SK-N-SH (cell line): Measurements from ENCODE around the gene SLC2A11. TPM values are rescaled to one million over a fixed set of nuclear protein-coding genes. Genes with fewer than 3 reads are reported as not detected.

Source experiments
- CTCF ChIA-PET: fragments of 300-600, 350-600 bp; formaldehyde crosslinking; extraction: SDS; loops from one replicate; lab custom pipeline; 2021; lab: Yijun Ruan, JAX
- POLR2A ChIA-PET: fragments of 350-600 bp; sonication (Branson Sonifier 250); formaldehyde crosslinking; extraction: SDS; loops from one replicate; lab custom pipeline; 2020; ENCODE audit warnings: antibody characterized with exemption, inconsistent platforms; lab: Yijun Ruan, JAX
- DNase-seq: peaks from one replicate; pipeline ENCODE4 v3.0.0; 2012
- H2AFZ ChIP-seq: fragments of 200-600 bp; sonication (generic); 2 replicates; pipeline ENCODE4 v1.8.1; 2016; ENCODE audit warnings: antibody characterized with exemption, mild to moderate bottlenecking, low read depth
- H3F3A ChIP-seq: fragments of 200-600 bp; sonication (generic); replicated peaks from 2 replicates; pipeline ENCODE3; 2016; ENCODE audit warnings: antibody characterized with exemption, mild to moderate bottlenecking; ENCODE audit not compliant: insufficient read depth
- H3K27ac ChIP-seq, 2 experiments: fragments of 200-500 bp in 1 of 2; fragments of 200-600 bp in 1 of 2; sonication (Bioruptor generic) in 1 of 2; sonication (generic), shearing (Covaris generic) in 1 of 2; 2 replicates each; pipeline versions ENCODE4 v1.5.1 to v1.6.1; 2014 to 2016; ENCODE audit warnings: low read depth in 2 of 2, inconsistent platforms in 1 of 2, low read length in 1 of 2, mild to moderate bottlenecking in 1 of 2, mixed read lengths in 1 of 2
- H3K27me3 ChIP-seq: fragments of 200-600 bp; sonication (generic), shearing (Covaris generic); 2 replicates; pipeline ENCODE4 v1.6.1; 2016; ENCODE audit warnings: mixed run types; ENCODE audit not compliant: insufficient read depth
- H3K36me3 ChIP-seq, 2 experiments: fragments of 200-500 bp in 1 of 2; fragments of 200-600 bp in 1 of 2; sonication (Bioruptor generic) in 1 of 2; sonication (generic) in 1 of 2; replicated peaks in 1 of 2; 2 replicates each; pipeline versions ENCODE3 to v1.5.1; 2014 to 2016; ENCODE audit warnings: low read length in 1 of 2, mild to moderate bottlenecking in 1 of 2; ENCODE audit not compliant: insufficient read depth in 2 of 2, control insufficient read depth in 1 of 2
- H3K4me1 ChIP-seq, 2 experiments: fragments of 200-500 bp in 1 of 2; fragments of 200-600 bp in 1 of 2; sonication (Bioruptor generic) in 1 of 2; sonication (generic), shearing (Covaris generic) in 1 of 2; 2 replicates each; pipeline versions ENCODE4 v1.5.1 to v1.6.1; 2014 to 2016; ENCODE audit warnings: low read depth in 1 of 2, low read length in 1 of 2, mixed run types in 1 of 2; ENCODE audit not compliant: insufficient read depth in 2 of 2, control insufficient read depth in 1 of 2
- H3K4me2 ChIP-seq: fragments of 200-600 bp; sonication (generic), shearing (Covaris generic); 2 replicates; pipeline ENCODE4 v1.6.1; 2017; ENCODE audit warnings: mixed run types
- H3K4me3 ChIP-seq, 2 experiments: fragments of 200-500 bp in 1 of 2; fragments of 200-600 bp in 1 of 2; sonication (Bioruptor generic) in 1 of 2; sonication (generic), shearing (Covaris generic) in 1 of 2; 2 replicates each; pipeline versions ENCODE4 v1.5.1 to v1.8.1; 2014 to 2016; ENCODE audit warnings: low read depth in 2 of 2, inconsistent platforms in 1 of 2, low read length in 1 of 2, mild to moderate bottlenecking in 1 of 2, mixed read lengths in 1 of 2, moderate library complexity in 1 of 2
- H3K79me2 ChIP-seq: fragments of 200-600 bp; sonication (generic); 2 replicates; pipeline ENCODE4 v1.8.1; 2017; ENCODE audit warnings: mild to moderate bottlenecking; ENCODE audit not compliant: insufficient read depth
- H3K9ac ChIP-seq: fragments of 200-600 bp; sonication (generic); 2 replicates; pipeline ENCODE4 v1.6.1; 2017; ENCODE audit warnings: mixed run types
- H3K9me2 ChIP-seq: fragments of 200-600 bp; sonication (generic); 2 replicates; pipeline ENCODE4 v1.6.1; 2017; ENCODE audit warnings: mixed run types
- H3K9me3 ChIP-seq: fragments of 200-600 bp; sonication (generic); 2 replicates; pipeline ENCODE4 v1.6.1; 2017; ENCODE audit warnings: mixed run types, mild to moderate bottlenecking, moderate library complexity
- H4K20me1 ChIP-seq: fragments of 200-600 bp; sonication (generic); 2 replicates; pipeline ENCODE4 v1.6.1; 2017; ENCODE audit warnings: mild to moderate bottlenecking, mixed run types; ENCODE audit not compliant: insufficient read depth
- ELF1 ChIP-seq: IDR thresholded peaks from 2 replicates; pipeline ENCODE4 v1.4.0; 2012
- FOSL2 ChIP-seq: IDR thresholded peaks from 2 replicates; pipeline ENCODE4 v1.4.0; 2012; ENCODE audit warnings: low read depth, mild to moderate bottlenecking, moderate library complexity, borderline replicate concordance
- FOXM1 ChIP-seq: IDR thresholded peaks from 2 replicates; pipeline ENCODE4 v1.4.0; 2012; ENCODE audit warnings: low read depth, mild to moderate bottlenecking
- JUND ChIP-seq: IDR thresholded peaks from 2 replicates; pipeline ENCODE4 v1.4.0; 2012
- MXI1 ChIP-seq: IDR thresholded peaks from 2 replicates; pipeline ENCODE4 v1.6.1; 2012; ENCODE audit warnings: mild to moderate bottlenecking, low read depth, low read length, improper control_type of control experiment
- NFIC ChIP-seq: IDR thresholded peaks from 2 replicates; pipeline ENCODE4 v1.4.0; 2012; ENCODE audit warnings: borderline replicate concordance
- NRF1 ChIP-seq: IDR thresholded peaks from 2 replicates; pipeline ENCODE4 v1.6.1; 2012; ENCODE audit warnings: low read depth, mild to moderate bottlenecking, low read length
- POLR2AphosphoS5 ChIP-seq: IDR thresholded peaks from 2 replicates; pipeline ENCODE4 v1.6.1; 2012; ENCODE audit warnings: low read depth, low read length
- RAD21 ChIP-seq: IDR thresholded peaks from 2 replicates; pipeline ENCODE4 v1.6.1; 2012; ENCODE audit warnings: mild to moderate bottlenecking, low read length
- RXRA ChIP-seq: IDR thresholded peaks from 2 replicates; pipeline ENCODE4 v1.4.0; 2012; ENCODE audit warnings: low read depth, mild to moderate bottlenecking, borderline replicate concordance
- SIN3A ChIP-seq: IDR thresholded peaks from 2 replicates; pipeline ENCODE4 v1.6.1; 2012; ENCODE audit warnings: low read depth, mild to moderate bottlenecking, low read length, moderate library complexity, borderline replicate concordance
- SMC3 ChIP-seq: IDR thresholded peaks from 2 replicates; pipeline ENCODE4 v1.6.1; 2012; ENCODE audit warnings: low read depth, low read length, improper control_type of control experiment
- TCF12 ChIP-seq: IDR thresholded peaks from 2 replicates; pipeline ENCODE4 v1.4.0; 2012
- WGBS: methylation state at CpG from one replicate; pipeline ENCODE4 v1.1.6; 2017; ENCODE audit warnings: low lambda C conversion rate; 5-methylcytosine and 5-hydroxymethylcytosine counted together
- polyA plus RNA-seq, 3 experiments: library from polyadenylated mRNA; depleted of rRNA; stranded (reverse); fragments of >200 nt; gene quantifications; 2 replicates each; pipeline ENCODE4 v1.2.3, GENCODE V29; 2012
- TF ChIP-seq, protein P1 (sequence below): IDR thresholded peaks from 2 replicates; pipeline ENCODE4; 2012
- TF ChIP-seq, protein P2 (sequence below): IDR thresholded peaks from 2 replicates; pipeline ENCODE4 v1.4.0; 2012; ENCODE audit warnings: low read depth, borderline replicate concordance
- TF ChIP-seq, protein P3 (sequence below): IDR thresholded peaks from 2 replicates; pipeline ENCODE4 v1.6.1; 2012; ENCODE audit warnings: mild to moderate bottlenecking, low read depth, low read length, moderate library complexity
- TF ChIP-seq, protein P4 (sequence below): fragments of 150-350 bp; IDR thresholded peaks from 2 replicates; pipeline ENCODE4 v1.6.1; 2016; ENCODE audit warnings: mild to moderate bottlenecking, low read depth, low read length
- TF ChIP-seq, protein P5 (sequence below): IDR thresholded peaks from 2 replicates; pipeline ENCODE4 v1.4.0; 2012; ENCODE audit warnings: low read depth, borderline replicate concordance

Gene SLC2A11
- polyA plus RNA-seq, 1 of the 3 experiments (the other 2 are of a cell fraction), result 21.8 TPM

DNA sequence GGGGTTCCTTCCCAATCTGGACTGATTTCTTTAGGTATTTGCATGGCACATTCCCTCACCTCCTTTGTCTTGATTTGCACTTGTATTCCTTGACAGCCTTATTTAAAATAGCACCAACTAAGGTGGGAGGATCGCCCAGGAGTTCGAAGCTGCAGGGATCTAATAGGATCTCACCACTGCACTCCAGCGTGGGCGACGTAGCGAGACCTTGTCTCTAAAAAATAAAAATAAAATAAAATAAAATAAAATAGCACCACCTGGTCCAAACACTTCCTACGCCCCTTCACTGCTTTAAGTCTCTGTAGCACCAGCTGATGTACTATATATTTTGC lies 775 bp downstream of the SLC2A11 start:
- no peaks in the 10 kb centered on the region for H3K36me3 ChIP-seq
- peak overlapping the region; percentile 100 for H3K4me2 ChIP-seq
- 76% methylated on average over 7 of the region's 7 CpGs for WGBS
- no peak for DNase-seq
- no peaks in the 10 kb centered on the region for H3K9me3 ChIP-seq
- peak overlapping the region in 1 of 2 experiments; percentile 97; a peak in 2 of 4 replicates for H3K27ac ChIP-seq
- no peaks in the 10 kb centered on the region for H4K20me1 ChIP-seq
- peaks cover 6% of the 10 kb centered on the region for H3F3A ChIP-seq
- H3K4me1 ChIP-seq, result peaks cover 0 to 22% of the 10 kb centered on the region in 2 experiments; a peak in 2 of 4 replicates
- ChIA-PET CTCF (interaction anchor here (0.8 to 3.2 kb wide), 13 partner anchors 9 to 317 kb away, joined by 3 to 35 read pairs (median 5); partner anchors contain the start of genes CHCHD10 and MIF), POLR2A (interaction anchor here (0.5 to 1.6 kb wide), 3 partner anchors 13 to 152 kb away, joined by 3 to 4 read pairs (median 4); no protein-coding TSS in a partner anchor)
- H3K4me3 ChIP-seq, result peak overlapping the region; percentile 87 to 88
- H3K27me3 ChIP-seq, result no peaks in the 10 kb centered on the region
- H3K9ac ChIP-seq, result peak overlapping the region; percentile 72
- H2AFZ ChIP-seq, result no peak overlapping the region
- TF ChIP-seq JUND (no peak), FOSL2 (no peak), SMC3 (no peak), RXRA (no peak), NRF1 (no peak), ELF1 (no peak), SIN3A (no peak), POLR2AphosphoS5 (no peak), RAD21 (no peak), TCF12 (no peak)
- TF ChIP-seq, protein P1, sequence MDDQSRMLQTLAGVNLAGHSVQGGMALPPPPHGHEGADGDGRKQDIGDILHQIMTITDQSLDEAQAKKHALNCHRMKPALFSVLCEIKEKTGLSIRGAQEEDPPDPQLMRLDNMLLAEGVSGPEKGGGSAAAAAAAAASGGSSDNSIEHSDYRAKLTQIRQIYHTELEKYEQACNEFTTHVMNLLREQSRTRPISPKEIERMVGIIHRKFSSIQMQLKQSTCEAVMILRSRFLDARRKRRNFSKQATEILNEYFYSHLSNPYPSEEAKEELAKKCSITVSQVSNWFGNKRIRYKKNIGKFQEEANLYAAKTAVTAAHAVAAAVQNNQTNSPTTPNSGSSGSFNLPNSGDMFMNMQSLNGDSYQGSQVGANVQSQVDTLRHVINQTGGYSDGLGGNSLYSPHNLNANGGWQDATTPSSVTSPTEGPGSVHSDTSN, result no peak
- H3K9me2 ChIP-seq, result no peaks in the 10 kb centered on the region
- no peaks in the 10 kb centered on the region for H3K79me2 ChIP-seq

DNA sequence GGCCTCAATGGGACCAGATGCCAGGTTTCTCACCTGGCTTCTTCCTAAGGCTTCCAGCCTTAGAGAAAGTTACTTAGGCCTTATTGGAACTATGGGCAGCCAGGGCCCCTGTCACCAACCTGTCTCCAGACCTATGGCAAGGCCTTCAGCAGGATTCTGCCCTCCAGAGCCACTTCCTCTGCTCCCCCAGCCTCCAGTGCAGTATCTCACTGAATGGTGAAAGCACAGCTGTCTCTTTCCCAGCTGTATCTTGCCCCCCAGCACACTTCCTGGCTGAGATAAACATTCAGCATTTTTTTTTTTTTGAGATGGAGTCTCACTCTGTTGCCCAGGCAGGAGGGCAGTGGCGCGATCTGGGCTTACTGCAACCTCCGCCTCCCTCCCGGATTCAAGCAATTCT lies 1.5 kb downstream of the SLC2A11 start:
- Histone ChIP-seq H3K4me1 (peaks cover 0 to 22% of the 10 kb centered on the region in 2 experiments; a peak in 2 of 4 replicates), H3K27ac (no peak overlapping the region), H3K79me2 (no peaks in the 10 kb centered on the region), H3K4me3 (no peak overlapping the region), H4K20me1 (no peaks in the 10 kb centered on the region), H3K9me3 (no peaks in the 10 kb centered on the region), H3K4me2 (no peak overlapping the region), H3K9me2 (no peaks in the 10 kb centered on the region), H3K36me3 (no peaks in the 10 kb centered on the region), H3K9ac (no peak overlapping the region), H2AFZ (no peak overlapping the region), H3K27me3 (no peaks in the 10 kb centered on the region), H3F3A (peaks cover 6% of the 10 kb centered on the region)
- CTCF ChIA-PET, result interaction anchor here (0.8 to 3.2 kb wide), 9 partner anchors 10 to 337 kb away, joined by 3 to 35 read pairs (median 5); partner anchors contain the start of genes CHCHD10 and MIF
- POLR2A ChIA-PET, result interaction anchor here (0.7 kb wide), 1 partner anchor 733 kb away, joined by 4 read pairs; no protein-coding TSS in a partner anchor
- WGBS, result 100% methylated on average over 4 of the region's 4 CpGs
- no peak for DNase-seq
- TF ChIP-seq MXI1, result no peak
- TF ChIP-seq, protein P2, sequence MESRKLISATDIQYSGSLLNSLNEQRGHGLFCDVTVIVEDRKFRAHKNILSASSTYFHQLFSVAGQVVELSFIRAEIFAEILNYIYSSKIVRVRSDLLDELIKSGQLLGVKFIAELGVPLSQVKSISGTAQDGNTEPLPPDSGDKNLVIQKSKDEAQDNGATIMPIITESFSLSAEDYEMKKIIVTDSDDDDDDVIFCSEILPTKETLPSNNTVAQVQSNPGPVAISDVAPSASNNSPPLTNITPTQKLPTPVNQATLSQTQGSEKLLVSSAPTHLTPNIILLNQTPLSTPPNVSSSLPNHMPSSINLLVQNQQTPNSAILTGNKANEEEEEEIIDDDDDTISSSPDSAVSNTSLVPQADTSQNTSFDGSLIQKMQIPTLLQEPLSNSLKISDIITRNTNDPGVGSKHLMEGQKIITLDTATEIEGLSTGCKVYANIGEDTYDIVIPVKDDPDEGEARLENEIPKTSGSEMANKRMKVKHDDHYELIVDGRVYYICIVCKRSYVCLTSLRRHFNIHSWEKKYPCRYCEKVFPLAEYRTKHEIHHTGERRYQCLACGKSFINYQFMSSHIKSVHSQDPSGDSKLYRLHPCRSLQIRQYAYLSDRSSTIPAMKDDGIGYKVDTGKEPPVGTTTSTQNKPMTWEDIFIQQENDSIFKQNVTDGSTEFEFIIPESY, result no peak
- no peak for TF ChIP-seq RAD21
- TF ChIP-seq, protein P3, sequence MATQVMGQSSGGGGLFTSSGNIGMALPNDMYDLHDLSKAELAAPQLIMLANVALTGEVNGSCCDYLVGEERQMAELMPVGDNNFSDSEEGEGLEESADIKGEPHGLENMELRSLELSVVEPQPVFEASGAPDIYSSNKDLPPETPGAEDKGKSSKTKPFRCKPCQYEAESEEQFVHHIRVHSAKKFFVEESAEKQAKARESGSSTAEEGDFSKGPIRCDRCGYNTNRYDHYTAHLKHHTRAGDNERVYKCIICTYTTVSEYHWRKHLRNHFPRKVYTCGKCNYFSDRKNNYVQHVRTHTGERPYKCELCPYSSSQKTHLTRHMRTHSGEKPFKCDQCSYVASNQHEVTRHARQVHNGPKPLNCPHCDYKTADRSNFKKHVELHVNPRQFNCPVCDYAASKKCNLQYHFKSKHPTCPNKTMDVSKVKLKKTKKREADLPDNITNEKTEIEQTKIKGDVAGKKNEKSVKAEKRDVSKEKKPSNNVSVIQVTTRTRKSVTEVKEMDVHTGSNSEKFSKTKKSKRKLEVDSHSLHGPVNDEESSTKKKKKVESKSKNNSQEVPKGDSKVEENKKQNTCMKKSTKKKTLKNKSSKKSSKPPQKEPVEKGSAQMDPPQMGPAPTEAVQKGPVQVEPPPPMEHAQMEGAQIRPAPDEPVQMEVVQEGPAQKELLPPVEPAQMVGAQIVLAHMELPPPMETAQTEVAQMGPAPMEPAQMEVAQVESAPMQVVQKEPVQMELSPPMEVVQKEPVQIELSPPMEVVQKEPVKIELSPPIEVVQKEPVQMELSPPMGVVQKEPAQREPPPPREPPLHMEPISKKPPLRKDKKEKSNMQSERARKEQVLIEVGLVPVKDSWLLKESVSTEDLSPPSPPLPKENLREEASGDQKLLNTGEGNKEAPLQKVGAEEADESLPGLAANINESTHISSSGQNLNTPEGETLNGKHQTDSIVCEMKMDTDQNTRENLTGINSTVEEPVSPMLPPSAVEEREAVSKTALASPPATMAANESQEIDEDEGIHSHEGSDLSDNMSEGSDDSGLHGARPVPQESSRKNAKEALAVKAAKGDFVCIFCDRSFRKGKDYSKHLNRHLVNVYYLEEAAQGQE, result no peak
- TF ChIP-seq, protein P1, result no peak
- no peak for TF ChIP-seq FOXM1
- TF ChIP-seq POLR2AphosphoS5, result no peak
- TF ChIP-seq, protein P4, sequence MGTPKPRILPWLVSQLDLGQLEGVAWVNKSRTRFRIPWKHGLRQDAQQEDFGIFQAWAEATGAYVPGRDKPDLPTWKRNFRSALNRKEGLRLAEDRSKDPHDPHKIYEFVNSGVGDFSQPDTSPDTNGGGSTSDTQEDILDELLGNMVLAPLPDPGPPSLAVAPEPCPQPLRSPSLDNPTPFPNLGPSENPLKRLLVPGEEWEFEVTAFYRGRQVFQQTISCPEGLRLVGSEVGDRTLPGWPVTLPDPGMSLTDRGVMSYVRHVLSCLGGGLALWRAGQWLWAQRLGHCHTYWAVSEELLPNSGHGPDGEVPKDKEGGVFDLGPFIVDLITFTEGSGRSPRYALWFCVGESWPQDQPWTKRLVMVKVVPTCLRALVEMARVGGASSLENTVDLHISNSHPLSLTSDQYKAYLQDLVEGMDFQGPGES, result no peak
- no peak for TF ChIP-seq NFIC
- TF ChIP-seq, protein P5, sequence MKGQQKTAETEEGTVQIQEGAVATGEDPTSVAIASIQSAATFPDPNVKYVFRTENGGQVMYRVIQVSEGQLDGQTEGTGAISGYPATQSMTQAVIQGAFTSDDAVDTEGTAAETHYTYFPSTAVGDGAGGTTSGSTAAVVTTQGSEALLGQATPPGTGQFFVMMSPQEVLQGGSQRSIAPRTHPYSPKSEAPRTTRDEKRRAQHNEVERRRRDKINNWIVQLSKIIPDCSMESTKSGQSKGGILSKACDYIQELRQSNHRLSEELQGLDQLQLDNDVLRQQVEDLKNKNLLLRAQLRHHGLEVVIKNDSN, result no peak
- no peak for TF ChIP-seq JUND
